GM18858 (cell line): Measurements from ENCODE around the gene DEGS2.
"Not testable (repeated sequence)": the region's sequence is repeated elsewhere in the genome, so short reads cannot be mapped to it uniquely, and the experiment has no call there.

Experiments used
- ATAC-seq: cut with Tn5 transposase; IDR thresholded peaks from one replicate; pipeline ENCODE4 v1.9.1; 2021; ENCODE audit not compliant: unreplicated experiment

The DEGS2 gene

GRCh38 chr14:100180671-100181070 is 21.2 kb upstream of the DEGS2 start:
- ATAC-seq = not testable (repeated sequence)

- no peak for ATAC-seq
These were observed 19.2 kb upstream of the DEGS2 start for GRCh38 chr14:100178691-100179090.

DNA sequence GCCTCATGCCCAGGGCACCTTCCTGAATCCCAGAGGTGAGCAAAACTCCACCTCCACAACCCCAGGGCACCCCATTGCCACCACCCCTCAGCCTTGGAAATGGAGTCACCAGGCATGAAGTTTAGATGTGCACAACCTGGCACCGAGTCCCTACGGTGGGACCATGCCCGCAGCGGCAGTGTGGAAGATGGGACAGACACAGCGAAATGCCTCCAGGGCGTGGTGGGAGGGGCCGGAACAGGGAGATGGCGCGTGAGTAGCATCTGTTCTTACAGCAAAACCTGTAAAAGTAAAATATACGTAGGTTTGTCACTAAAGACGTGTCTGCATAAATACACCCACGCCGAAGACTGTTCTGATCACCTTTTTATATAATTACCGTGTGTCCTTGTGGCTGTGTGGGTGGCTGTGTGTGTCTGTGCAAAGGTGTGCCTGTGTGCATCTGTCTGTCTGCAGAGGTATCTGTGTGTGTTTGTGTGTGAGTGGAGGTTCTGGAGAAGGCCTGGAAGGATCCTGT is 17.4 kb upstream of the DEGS2 start:
- ATAC-seq = no peak

DNA sequence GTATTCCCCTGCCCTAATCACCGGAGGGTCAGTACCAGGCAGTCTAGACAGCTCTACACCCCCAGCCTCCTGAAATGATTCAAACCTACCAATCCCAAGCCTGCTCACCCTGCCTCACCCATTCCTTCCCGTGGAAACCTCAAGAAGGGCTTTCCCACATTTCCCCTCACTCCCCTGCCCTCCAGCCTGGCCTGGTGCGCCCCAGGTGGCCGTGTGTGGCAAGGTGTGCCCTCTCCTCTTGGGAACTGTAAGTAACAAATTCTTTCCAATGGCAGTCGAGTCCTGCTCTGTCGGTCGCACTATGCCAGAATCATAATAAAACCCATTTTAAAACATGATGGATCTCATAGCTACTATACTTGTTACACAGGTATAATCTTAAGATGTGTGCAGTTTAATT is 13.9 kb upstream of the DEGS2 start:
- ATAC-seq = no peak

DNA sequence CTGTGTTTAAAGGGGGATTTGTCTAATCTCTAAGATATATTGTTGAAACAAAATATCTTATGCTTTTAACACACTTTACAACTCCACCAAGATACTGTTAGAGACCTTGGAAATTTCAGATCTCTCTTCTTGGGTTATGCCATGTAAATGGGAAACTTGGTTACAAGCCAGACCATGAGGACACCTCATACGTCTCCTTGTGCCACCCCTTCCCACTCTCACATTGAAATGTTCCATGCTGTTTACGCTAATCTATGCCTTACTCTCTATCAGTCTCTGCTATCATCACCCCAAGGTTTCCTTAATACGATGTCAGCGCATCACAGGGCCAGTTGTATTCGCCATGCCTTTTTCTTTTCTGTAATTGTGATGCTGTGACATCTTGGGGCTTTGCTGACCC is 13.4 kb upstream of the DEGS2 start:
- no peak for ATAC-seq

- ATAC-seq = no peak
These were observed 11.4 kb upstream of the DEGS2 start for GRCh38 chr14:100170880-100171279.

GRCh38 chr14:100168506-100168905 is 9.1 kb upstream of the DEGS2 start:
- no peak for ATAC-seq

DNA sequence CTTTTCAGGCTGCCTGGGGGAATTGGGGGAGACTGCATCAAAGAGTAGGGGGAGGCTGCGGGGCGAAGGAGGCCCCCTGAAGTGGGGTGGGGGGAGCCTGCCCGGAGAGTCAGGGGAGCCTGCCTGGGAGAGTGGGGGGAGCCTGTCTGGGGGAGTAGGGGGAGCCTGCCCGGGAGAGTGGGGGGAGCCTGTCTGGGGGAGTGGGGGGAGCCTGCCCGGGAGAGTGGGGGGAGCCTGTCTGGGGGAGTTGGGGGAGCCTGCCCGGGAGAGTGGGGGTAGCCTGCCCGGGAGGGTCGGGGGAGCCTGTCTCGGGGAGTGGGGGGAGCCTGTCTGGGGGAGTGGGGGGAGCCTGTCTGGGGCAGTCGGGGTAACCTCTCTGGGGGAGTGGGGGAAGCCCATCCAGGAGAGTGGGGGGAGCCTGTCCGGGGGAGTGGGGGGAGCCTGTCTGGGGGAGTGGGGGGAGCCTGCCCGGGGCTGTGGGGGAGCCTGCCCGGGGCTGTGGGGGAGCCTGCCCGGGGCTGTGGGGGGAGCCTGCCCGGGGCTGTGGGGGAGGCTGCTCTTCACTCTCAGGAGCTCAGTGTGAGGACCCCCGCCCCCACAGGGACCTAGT is 6.5 kb upstream of the DEGS2 start:
- ATAC-seq = no peak

GRCh38 chr14:100165376-100165775 is 5.9 kb upstream of the DEGS2 start:
- no peak for ATAC-seq

DNA sequence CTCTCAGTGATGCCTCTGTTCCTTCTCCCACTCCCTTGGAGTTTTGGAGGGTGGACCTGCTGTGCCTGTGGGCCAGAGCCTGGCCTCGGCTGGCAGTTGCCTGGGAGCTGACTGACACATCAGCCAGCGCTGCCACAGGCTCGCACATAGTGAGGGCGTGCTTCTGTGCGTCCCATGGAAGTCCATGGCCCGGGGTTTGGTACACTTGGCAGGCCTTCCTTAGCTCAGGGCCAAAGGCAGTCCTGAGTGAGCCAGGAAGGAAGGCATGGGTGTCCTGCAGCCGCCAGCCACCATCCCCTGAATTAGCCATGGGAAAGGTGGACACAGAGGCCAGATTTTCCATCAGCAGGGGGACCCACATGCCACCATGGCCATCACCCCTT is 1.1 kb upstream of the DEGS2 start:
- no peak for ATAC-seq

- ATAC-seq = no peak
These were observed 554 bp upstream of the DEGS2 start for GRCh38 chr14:100159865-100160533.

DNA sequence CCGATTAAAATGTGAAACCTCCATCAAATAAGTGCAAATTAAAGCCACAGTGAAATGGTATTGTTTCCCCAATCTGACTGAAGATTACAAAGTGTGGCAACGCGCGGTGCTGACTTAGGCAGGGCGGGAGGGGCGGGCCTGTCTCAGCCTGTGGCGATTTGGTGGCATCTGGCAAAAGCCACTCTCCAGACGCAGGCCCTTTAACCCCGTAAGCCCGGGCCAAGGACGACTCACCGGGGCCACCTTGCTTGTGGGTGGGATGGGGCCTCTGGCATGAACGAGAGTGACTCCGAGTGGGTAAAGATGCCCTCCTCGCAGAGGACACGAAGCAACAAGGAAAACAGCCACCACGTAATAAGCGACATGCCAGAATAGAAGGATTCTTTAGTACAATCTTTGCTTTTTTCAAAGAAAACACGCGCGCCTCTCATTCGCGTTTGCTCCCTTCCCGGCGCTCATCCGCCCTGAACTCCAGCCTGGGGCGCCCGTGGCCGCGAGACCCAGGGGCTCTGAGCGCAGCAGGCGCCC is 815 bp downstream of the DEGS2 start:
- no peak for ATAC-seq

DNA sequence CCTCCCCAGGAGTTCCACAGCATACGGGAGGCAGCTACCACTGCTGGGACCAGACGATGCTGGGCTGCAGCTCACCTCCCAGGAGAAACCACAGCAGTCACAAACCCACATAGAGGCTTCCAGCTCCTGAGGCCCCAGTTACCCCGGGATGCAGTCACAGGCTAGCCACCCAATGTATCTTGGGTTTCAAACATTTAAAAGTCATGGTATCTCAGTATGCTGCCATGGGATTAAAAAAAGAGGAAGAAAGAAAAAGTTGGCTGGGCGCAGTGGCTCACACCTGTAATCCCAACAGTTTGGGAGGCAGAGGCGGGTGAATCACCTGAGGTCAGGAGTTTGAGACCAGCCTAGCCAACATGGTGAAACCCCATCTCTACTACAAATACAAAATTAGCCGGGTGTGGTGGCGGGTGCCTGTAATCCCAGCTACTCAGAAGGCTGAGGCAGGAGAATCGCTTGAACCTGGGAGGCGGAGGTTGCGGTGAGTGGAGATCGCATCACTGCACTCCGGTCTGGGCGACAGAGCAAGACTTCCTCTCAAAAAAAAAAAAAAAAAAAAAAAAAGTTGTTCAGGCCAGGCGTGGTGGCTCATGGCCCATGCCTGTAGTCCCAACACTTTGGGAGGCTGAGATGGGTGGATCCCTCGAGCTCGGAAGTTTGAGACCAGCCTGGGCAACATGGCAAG is 1.8 kb downstream of the DEGS2 start:
- ATAC-seq = not testable (repeated sequence)

DNA sequence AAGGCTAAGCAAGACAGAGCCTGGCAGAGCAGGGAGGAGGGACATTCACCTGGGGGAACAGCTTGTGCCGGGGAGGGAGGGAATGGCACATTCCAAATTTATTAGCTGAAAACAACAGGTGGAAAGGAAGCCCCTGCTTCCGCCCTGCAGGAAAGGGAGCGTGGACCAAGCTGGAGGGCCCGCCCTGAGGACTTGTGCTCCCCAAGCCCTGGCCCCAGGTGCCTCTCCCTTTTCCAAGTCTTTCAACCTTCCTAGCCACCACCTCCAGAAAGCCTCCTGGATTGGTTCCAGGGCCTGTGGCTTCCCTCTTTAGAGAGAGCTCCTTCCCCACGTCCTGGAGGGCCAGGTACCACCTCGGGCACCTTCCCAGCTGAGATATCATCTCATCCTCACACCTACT is 2.7 kb downstream of the DEGS2 start:
- ATAC-seq = no peak

DNA sequence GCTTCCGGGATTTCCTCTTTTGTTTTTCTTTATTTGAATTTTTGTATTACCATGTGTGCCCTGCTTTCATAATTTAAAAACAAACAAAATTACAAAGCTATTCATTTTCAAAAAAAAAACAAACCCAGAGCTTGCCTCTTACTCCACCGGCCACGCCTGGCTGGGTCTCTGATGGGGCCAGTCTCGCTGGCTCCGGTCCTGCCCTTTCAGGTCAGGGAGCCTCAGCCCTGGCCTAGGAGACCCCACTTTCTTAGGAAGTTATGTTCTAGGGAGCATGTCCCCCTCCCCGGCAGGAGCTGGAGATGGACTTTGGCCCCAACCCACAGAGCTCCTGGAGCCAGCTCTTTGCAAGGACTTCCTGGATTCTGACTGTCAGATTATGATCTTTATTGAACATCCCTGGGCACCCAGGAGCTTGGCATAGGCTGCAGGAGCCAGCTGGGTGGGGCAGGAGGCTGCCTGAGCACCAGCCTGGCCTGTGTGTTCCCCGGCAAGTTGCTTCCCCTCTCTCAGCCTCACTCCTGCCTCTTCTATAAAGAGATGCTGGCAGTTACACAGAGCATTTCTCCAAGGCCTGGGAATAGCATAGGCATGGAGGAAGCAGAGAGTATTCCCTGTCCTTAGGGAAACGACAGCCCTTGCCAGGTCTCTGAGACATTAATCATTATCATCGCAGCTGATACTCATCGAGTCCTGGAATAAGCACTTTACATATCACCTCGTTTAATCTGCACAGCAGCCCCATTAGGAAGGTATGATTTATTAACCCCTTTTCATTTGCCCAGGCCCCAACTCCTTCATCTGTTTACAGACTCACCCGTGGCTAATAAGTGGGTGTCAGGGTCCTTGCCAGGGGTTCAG is 3.5 kb downstream of the DEGS2 start:
- no peak for ATAC-seq

DNA sequence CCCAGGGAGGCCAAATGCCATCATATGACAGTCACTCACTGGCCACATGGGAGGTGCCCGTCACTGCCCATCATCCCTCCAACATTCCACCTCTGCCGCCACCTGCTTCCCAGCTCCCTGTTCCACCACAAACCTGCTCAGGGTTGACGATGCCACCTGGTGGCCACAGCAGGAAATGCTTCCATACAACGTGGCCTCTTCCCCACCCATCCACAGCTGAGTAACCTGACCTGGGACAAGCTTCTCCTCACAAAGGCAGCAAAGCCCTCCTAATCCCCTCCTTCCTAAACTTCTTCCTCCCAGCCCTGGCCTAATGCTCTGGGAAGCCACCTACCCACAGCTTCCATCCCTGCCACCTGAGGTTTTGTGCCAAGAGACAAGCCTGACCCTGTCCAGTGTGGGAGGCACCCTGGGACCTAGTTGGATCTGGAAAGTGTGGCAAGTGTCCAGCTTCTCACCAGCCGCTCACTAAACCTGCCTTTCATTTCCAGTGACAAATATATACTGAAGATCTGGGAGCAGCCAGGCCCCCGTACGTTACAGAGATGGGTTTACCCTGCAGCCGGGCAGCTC is 4.3 kb downstream of the DEGS2 start:
- no peak for ATAC-seq

DNA sequence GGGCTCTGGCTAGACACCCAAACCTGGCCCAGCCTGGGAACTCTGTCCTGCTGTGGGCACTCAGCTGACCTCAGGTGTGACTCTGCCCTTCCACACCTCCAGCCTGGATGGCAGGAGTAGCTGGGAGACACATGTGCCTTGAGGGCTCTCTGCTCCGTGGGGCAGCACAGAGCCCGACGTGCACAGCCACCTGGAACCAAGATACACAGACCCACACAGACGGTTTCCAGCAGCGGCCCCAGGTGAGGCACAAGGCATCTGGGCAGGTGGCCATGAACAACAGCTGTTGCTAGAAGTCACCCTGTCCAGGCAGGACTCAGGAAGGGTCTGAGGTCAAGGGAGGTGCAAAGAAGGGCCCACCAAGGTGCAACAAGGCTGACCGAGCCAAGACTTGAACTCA is 5.9 kb downstream of the DEGS2 start:
- no peak for ATAC-seq

- no peak for ATAC-seq
These were observed 7.4 kb downstream of the DEGS2 start for GRCh38 chr14:100152091-100152490.

DNA sequence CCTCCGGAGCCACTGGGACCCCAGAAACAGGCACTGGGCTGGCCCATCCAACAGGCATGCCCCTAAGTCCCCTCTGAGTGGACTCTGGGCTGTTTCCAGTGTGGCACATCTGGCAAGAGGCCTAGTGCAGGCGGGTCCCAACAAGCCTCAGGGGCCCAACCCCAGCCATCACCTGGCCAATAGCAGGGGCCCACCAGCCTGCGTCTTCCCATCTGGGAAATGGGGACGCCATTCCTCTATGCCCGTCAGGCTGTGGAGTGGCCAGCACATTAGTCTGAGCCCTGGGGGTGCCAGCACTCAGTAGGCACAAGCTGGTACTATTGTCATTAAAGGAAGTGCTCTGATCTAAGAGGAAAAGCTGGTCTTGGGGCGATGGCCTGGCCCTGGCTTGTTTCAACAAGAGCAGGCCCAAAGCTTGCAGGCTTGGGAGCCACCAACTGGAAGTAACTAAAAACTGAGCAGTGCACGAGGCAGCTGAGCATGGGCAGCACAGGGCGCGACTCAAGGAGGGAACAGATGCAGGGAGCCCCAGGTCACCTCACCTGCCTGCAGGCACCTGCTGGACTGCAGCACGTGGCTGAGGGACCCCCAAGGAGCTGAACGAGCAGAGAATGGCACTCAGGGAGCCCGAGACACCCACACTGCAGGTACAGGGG is 8.4 kb downstream of the DEGS2 start:
- ATAC-seq = no peak
